Neutrophil (primary cell): ENCODE results near the gene COL6A2.

Experiments used
- H3K27ac ChIP-seq: fragments of 200-600 bp; sonication (generic); 2 replicates; pipeline ENCODE4 v1.5.1; 2016; ENCODE audit warnings: mild to moderate bottlenecking, moderate library complexity
- H3K27me3 ChIP-seq: fragments of 200-600 bp; sonication (generic); 2 replicates; pipeline ENCODE4 v1.6.0; 2016; ENCODE audit warnings: mild to moderate bottlenecking
- H3K36me3 ChIP-seq: fragments of 200-600 bp; sonication (generic); 2 replicates; pipeline ENCODE4 v1.5.1; 2017
- H3K4me1 ChIP-seq, 2 experiments: fragments of 200-600 bp in 1 of 2; sonication (generic) in 1 of 2; 1 replicate in 1 of 2; 2 replicates in 1 of 2; pipeline versions ENCODE4 v1.5.1 to v1.6.1; 2013 to 2016; ENCODE audit warnings: low read depth in 1 of 2, low read length in 1 of 2, mild to moderate bottlenecking in 1 of 2, moderate library complexity in 1 of 2; ENCODE audit not compliant: control insufficient read depth in 1 of 2, insufficient read depth in 1 of 2
- H3K4me3 ChIP-seq, 2 experiments: fragments of 200-600 bp in 1 of 2; sonication (generic) in 1 of 2; 1 replicate in 1 of 2; 2 replicates in 1 of 2; pipeline ENCODE4 v1.5.1; 2013 to 2016; ENCODE audit warnings: low read depth in 1 of 2, low read length in 1 of 2, mild to moderate bottlenecking in 1 of 2, moderate library complexity in 1 of 2
- H3K9me3 ChIP-seq: fragments of 200-600 bp; sonication (generic); 2 replicates; pipeline ENCODE4 v1.5.1; 2016
- TF ChIP-seq, protein P1 (sequence below): fragments of 200-600 bp; sonication (generic); IDR thresholded peaks from 2 replicates; pipeline ENCODE4 v1.5.1; 2016; ENCODE audit warnings: antibody characterized with exemption

Gene COL6A2

DNA sequence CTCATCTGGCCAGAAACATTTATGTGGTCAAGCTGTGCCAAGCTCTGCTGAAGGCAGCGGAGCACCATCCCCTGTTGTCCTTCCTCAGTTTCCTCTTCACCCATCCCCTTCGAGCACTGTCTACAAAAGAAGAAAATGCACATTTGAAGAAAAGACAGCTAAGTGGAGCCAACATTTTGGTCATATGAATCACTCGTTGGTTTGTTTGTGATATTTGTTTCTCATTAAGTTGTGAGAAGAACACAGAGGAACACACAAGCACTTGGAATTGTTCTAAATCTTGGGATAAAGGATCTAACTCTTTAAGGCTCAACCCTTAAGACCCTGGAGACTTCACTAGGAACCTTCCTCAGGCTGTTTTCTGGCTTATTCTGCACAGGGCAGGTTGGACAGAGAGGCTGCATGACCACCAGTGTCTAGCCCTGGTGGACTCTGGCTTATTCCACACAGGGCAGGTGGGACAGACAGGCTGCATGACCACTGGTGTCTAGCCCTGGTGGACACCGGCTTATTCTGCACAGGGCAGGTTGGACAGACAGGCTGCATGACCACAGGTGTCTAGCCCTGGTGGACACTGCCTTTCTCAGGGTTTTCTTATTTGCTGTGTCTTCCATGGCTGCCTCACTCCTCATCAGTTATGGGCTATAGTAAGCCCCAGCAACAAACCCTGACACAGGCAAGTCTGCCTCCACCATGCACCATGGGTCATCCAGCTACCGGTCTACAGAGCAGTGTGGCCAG, 35.3 kb upstream of the COL6A2 start:
- TF ChIP-seq, protein P1, sequence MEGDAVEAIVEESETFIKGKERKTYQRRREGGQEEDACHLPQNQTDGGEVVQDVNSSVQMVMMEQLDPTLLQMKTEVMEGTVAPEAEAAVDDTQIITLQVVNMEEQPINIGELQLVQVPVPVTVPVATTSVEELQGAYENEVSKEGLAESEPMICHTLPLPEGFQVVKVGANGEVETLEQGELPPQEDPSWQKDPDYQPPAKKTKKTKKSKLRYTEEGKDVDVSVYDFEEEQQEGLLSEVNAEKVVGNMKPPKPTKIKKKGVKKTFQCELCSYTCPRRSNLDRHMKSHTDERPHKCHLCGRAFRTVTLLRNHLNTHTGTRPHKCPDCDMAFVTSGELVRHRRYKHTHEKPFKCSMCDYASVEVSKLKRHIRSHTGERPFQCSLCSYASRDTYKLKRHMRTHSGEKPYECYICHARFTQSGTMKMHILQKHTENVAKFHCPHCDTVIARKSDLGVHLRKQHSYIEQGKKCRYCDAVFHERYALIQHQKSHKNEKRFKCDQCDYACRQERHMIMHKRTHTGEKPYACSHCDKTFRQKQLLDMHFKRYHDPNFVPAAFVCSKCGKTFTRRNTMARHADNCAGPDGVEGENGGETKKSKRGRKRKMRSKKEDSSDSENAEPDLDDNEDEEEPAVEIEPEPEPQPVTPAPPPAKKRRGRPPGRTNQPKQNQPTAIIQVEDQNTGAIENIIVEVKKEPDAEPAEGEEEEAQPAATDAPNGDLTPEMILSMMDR, result no peak
- H3K27me3 ChIP-seq, result peaks cover 55% of the 10 kb centered on the region
- H3K4me1 ChIP-seq, result no peaks in the 10 kb centered on the region
- no peaks in the 10 kb centered on the region for H3K9me3 ChIP-seq
- H3K36me3 ChIP-seq, result no peaks in the 10 kb centered on the region
- no peak overlapping the region for H3K27ac ChIP-seq
- H3K4me3 ChIP-seq, result no peak overlapping the region

DNA sequence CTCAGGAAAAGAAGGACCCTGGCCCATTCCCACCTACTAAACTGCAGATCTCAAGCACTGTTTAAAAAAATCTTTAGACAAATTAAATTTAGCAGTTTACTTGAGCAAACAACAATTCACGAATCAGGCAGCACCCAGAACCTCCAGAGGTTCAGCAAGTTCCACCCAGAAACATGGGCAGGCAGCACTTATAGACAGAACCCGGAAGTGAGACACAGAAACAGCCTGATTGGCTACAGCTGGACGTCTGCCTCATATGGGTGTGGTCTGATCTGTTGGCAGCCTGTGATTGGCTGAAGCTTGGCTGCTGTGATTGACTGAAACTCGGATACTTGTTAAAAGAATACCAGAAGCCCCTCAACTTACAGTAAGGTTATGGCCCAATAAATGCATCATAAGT, 34.7 kb upstream of the COL6A2 start:
- TF ChIP-seq, protein P1, result no peak

DNA sequence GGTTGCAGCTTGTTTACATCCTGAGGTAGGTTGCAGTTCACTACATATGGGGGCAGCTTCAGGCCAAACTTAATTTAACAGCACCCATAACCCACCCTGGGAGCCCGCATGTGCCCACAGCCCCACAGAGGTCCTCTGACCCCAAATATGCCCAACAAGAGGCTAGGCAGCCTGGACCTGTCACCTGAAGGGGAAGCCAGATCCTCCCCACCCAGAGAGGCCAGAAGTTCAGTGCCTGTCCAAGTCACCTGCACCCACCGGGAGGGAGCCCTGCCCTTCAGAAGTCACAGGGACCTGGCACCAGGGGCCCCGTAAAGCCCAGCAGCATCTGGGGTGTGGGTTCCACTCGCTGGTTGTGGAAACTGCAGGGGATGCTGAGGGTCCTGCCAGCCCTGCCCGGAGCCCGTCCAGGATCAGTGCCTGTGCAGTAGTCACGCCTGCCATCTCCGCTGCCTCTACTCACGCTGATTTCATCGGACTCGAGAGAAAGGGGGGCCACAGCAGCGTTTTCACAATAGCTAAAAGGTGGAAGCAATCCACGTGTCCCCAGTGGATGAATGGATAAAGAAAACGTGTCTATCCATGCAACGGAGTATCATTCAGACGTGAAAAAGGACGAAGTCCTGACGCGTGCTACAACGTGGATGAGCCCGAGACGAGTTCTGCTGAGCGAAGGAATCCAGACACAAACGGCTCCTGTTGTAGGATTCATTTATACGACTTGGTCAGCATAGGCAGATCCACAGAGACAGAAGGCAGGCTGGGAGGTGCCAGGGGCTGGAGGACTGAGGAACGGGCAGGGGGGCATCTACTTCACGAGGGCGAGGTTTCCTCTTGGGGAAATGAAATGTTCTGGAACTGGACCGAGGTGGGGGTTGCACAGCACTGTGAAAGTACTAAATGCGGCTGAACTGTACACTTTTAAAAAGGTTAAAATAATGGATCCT, 33.9 kb upstream of the COL6A2 start:
- Histone ChIP-seq H3K4me3 (no peak overlapping the region), H3K9me3 (no peaks in the 10 kb centered on the region), H3K4me1 (no peaks in the 10 kb centered on the region), H3K27me3 (peaks cover 41% of the 10 kb centered on the region), H3K36me3 (no peaks in the 10 kb centered on the region), H3K27ac (no peak overlapping the region)
- TF ChIP-seq, protein P1, result no peak

More for the DNA sequence above, 34.7 kb upstream of the COL6A2 start:
- H3K36me3 ChIP-seq, result no peaks in the 10 kb centered on the region
- peaks cover 49% of the 10 kb centered on the region for H3K27me3 ChIP-seq
- H3K9me3 ChIP-seq, result no peaks in the 10 kb centered on the region
- no peak overlapping the region for H3K4me3 ChIP-seq
- H3K27ac ChIP-seq, result no peak overlapping the region
- H3K4me1 ChIP-seq, result no peaks in the 10 kb centered on the region

DNA sequence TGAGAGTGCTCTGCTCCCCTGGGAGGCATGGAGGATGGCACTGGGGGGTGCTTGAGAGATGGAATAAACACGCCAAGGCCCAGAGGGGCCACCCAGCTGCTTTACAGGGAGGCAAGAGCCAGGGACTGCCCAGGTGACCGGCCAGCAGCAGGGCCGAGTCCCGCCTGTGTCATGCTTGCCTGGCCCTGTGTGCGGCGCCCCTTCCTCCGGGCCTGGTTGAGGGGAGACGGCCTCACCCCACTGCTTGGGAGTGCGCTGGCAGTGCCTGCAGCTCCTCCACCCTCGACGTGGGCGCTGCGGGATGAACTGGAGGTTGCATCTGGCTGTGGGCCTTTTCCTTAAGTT, 33.1 kb upstream of the COL6A2 start:
- Histone ChIP-seq H3K4me1 (no peaks in the 10 kb centered on the region), H3K27ac (no peak overlapping the region), H3K9me3 (no peaks in the 10 kb centered on the region), H3K27me3 (peaks cover 41% of the 10 kb centered on the region), H3K36me3 (no peaks in the 10 kb centered on the region), H3K4me3 (no peak overlapping the region)
- TF ChIP-seq, protein P1, result no peak

DNA sequence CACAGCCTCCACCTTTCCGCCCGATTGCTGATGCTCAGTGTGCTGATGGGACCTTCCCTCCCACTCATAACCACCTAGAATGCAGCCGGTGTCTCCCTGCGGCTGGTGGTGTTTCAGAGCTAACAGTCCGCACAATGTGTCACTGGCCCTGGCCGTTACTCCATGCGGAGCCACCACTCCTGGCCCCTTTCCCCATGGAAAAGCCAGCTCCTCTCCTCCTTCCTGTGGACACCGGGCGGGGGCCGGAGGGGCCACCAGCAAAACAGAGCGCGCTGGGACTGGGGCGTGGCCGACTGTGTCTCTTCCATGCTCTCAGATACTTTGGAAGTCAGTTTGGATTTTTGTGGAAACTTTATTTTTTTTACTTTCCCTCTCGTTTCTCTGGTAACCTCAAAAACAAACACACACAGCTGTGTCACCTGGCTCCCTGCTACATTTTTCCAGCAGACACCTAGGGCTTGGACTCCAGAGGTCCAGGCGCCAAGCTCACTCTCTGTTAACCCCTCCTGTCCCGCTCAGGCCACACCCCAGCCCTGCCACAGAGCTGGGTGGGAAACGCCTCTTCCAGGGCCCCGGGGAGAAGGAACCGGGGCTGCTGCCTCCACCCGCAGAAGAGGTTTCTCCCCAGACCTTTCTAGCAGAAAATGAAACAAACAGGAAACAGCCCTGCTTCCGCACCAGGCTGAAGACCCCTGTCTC, 32.5 kb upstream of the COL6A2 start:
- Histone ChIP-seq H3K27me3 (peaks cover 38% of the 10 kb centered on the region), H3K36me3 (no peaks in the 10 kb centered on the region), H3K27ac (no peak overlapping the region), H3K4me1 (no peaks in the 10 kb centered on the region), H3K4me3 (no peak overlapping the region), H3K9me3 (no peaks in the 10 kb centered on the region)
- TF ChIP-seq, protein P1, result no peak
